Measurements from ENCODE around the gene SHANK3.

Gene SHANK3

DNA sequence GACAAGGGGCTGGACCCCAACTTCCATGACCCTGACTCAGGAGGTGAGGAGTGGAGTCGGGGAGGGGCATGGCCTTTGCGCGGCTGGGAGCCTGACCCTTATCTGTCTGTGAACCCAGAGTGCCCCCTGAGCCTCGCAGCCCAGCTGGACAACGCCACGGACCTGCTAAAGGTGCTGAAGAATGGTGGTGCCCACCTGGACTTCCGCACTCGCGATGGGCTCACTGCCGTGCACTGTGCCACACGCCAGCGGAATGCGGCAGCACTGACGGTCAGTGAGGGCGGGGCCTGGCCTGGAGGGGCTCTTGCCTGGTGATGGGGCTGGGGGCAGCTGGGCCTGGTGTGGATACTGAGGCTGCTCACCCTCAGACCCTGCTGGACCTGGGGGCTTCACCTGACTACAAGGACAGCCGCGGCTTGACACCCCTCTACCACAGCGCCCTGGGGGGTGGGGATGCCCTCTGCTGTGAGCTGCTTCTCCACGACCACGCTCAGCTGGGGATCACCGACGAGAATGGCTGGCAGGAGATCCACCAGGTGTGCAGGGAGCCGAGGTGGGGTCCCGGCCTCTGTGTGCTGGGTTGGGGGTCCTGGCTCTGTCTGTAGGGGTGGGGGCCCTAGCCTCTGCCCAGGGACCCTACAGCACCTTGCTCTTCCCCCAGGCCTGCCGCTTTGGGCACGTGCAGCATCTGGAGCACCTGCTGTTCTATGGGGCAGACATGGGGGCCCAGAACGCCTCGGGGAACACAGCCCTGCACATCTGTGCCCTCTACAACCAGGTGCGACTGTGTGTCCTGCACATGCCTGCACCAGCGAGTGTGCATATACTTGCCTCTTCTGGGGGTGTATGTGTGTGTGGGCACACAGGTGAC, 6.3 kb downstream of the SHANK3 start:
- no peak for DNase-seq

GRCh38 chr22:50683086-50683993, 10.7 kb downstream of the SHANK3 start:
- no peak for DNase-seq

GRCh38 chr22:50683994-50684371, 11.4 kb downstream of the SHANK3 start:
- no peak for DNase-seq

DNA sequence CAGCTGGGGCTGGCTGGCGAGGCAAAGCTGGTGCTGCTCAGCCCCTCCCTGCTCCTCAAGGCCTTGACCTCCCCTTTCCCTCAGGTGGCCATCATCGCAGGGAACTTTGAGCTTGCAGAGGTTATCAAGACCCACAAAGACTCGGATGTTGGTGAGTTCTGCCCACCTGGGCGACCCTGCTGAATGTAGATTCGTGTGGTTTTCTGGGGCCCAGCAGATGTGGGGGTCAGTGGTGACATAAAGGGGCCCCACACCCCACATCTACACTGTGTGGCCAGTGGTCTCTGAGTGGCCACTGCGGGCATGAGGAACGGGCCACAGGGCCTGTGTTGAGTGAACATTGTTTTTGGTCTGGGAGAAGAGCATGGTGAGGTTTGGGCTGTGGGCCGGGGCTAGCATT, 11.9 kb downstream of the SHANK3 start:
- no peak for DNase-seq

DNA sequence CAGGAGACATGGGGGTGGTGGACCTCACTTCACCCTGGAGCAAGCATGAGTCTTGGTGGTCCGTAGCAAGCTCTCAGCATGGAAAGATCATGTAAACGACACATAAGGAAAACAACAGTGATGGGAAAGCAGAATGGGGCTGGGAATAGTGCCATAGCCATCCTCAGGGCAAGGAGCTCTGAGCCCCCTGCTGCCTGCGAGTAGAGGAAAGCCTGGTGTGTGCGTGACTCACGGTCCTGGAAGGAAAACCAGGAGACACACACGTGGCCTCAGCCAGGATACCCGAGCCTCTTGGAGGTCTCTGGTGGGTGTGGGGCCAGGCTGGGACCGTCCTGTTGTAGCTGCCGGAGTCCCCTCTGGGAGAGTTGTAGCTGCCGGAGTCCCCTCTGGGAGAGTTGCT, 12.4 kb downstream of the SHANK3 start:
- no peak for DNase-seq

DNA sequence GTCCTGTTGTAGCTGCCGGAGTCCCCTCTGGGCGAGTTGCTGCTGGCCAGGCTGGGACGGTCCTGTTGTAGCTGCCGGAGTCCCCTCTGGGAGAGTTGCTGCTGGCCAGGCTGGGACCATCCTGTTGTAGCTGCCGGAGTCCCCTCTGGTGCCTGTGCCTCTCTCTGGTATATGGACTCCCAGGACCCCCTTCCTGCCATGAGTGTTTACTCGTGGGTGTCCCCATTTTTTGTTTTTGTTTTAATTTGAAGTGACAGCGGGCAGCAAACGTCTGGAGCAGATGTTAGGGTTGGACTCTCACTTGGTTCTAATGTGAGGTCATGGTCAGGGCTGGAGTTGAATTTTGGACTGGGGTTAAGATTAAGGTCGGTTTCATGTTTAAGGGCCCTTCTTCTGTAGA, 14.2 kb downstream of the SHANK3 start:
- DNase-seq: no peak

DNA sequence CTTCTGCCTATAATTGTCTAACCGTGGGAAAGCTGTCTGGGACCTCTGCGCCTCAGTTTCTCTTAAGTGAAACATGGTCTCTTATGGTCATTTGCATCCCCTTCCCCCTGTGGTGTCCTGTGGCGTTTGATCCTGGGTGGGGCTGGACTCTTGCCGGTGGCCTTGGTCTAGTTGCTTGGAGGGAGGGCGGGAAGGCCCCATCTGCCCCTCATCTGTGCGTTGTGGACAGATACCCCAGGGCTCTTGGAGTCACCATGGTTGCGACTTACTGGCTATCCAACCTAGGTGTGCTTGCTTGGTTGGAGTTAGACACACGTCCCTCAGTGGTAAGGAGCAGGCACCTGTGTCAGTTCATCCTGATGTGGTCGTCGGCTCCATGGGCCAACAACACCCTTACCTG, 15.2 kb downstream of the SHANK3 start:
- DNase-seq: no peak

DNA sequence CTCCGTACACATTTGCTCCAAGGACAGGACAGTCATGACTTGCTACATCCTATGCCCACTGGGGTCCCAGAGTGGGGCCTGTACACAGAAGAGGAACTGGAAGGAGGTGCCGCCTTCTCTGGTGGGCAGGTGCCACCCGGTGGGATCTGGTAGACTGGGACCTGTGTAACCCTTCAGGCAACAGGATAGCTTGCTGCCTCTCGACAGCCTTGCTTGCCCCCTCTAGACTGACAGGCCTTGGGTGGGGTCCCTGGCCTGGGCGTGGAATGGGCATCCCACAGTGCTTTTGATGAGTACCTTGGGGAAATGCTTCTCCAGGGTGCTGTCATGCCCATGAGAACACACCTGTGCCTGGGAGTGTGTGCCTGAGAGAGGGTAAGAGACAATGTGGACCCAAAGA, 15.8 kb downstream of the SHANK3 start:
- no peak for DNase-seq

- DNase-seq: peak; percentile 51
Observed at GRCh38 chr22:50691521-50691920, 18.9 kb downstream of the SHANK3 start.

DNA sequence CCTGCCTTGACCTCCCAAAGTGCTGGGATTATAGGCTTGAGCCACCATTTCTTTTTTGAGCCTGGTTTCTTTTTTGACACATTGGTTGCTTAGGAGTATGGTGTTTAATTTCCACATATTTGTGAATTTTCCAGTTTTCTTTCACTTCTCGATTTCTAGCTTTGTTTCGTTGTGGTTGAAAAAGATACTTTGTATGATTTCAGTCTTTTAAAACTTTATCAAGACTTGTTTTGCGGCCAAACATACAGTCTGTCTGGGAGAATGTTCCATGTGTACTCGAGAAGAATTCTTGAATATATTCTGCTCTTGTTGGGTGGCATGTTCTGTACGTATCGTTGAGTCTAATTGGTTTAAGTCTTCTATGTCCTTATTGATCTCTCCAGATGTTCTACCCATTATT, 20.8 kb downstream of the SHANK3 start:
- no peak for DNase-seq

- no peak for DNase-seq
Observed at GRCh38 chr22:50694099-50694605, 21.5 kb downstream of the SHANK3 start.

GRCh38 chr22:50694766-50695420, 22.3 kb downstream of the SHANK3 start:
- DNase-seq: no peak

GRCh38 chr22:50695421-50696250, 23.0 kb downstream of the SHANK3 start:
- no peak for DNase-seq

DNA sequence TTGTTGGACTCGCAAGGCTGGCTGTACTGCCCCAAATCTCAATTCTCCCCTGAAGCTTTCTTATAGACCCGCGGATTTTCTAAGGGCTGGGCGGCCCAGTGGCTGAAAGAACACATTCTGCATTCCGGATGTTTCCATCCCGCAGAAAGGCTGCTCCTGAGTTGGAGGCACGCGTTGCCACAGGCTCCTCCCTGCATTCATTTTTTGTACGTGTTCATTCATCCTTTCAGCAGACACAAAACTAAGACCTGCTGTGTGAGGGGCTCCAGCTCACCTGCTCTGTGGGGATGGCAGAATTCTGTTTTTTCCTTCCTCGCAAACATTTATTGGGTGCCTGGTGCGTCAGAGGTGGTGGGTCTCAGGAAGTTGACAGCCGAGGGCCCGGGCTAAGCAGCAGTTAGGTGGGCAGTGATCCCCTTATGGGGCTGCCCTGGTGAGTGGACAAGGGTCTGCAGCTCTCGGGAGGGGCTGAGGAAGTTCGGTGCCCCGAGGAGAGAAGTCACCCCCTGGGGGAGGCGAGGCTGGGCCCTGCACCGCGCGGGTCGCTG, 23.7 kb downstream of the SHANK3 start:
- DNase-seq: no peak

- no peak for DNase-seq
Observed at GRCh38 chr22:50696799-50697561, 24.4 kb downstream of the SHANK3 start.

DNA sequence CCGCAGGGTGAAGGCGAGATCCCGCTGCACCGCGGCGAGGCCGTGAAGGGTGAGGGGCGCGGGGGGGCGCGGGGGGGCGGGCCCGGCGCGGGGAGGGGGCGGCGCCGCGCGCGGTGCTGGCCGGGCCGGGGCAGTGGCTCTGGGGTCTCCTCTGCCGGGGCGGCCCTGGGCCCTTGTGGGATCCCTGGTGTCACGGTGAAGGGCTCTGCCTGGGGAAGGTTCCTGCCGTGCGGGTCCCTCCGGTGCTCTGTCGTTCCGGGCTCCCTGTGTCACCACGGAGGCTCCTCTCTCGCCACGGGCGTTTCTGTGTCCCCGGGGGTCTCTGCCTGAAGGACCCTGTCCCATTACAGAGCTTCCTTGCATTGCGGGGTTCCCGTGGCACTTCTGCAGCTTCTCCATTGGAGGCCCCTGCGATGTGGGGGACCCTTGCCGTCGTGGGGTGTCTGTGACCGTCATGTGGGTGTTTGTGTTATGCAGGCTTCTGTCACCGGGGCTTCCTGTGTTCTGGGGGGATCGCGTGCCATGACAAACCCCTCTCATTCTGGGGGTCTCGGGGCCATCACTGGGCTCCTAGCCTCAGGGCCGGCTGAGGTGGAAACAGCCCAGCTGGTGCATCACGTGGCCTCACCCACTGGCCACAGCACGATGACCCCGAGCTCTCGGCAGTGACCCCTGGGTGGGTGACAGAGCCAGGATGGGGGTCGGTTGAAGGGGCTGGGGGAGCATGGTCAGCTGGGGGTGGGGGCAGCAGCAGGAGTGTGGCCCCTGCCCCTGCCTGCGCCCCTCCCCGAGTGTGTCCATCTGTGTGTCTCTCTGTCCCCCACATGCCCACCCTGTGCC, 25.3 kb downstream of the SHANK3 start:
- no peak for DNase-seq

GRCh38 chr22:50698546-50698945, 25.9 kb downstream of the SHANK3 start:
- DNase-seq: no peak

GRCh38 chr22:50699001-50699755, 26.6 kb downstream of the SHANK3 start:
- no peak for DNase-seq

- no peak for DNase-seq
Observed at GRCh38 chr22:50699756-50700386, 27.2 kb downstream of the SHANK3 start.
